ENCODE data around the gene ZNF598.

ZNF598 gene

GRCh38 chr16:2009791-2010510 lies at the start of gene ZNF598:
TSS of gene ZNF598 (minus strand) at chr16:2009821.
- in situ Hi-C loops (cut with HindIII; ENCODE audit: low sequenced_read_pairs) = no loop called here

DNA sequence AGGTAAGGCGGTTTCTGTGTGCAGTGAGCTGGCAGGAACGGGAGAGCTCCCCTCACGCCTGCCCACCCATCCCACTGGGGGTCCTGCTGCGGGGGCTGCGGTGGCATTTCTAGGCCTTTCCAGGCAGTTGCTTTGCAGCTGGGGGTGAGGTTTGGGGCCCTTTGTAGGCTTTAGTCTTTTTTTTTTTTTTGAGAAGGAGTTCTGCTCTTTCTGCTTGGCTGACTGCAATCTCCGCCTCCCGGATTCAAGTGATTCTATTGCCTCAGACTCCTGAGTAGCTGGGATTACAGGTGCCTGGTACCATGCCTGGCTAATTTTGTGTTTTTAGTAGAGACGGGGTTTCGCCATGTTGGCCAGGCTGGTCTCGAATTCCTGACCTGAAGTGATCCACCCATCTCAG lies 49.3 kb upstream of the ZNF598 start:
- in situ Hi-C loops (cut with HindIII; ENCODE audit: low sequenced_read_pairs) = no loop called here

DNA sequence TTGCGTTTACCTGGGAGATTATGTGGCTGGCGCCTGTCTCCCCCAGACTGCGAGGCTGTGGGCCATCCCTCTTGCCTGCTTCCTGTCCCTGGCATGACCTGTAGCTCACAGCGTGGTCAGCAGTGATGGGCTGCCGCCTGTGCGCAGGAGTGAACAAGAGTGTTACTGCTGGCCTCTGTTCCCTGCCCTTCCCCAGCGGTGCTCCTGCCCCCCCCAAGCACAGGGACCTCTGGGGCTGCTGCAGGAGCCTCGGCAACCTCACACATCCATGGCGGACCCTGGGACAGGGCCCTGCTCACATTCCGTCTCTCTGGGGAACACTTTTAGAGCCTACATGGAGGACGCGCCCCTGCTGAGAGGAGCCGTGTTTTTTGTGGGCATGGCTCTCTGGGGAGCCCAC lies 48.8 kb upstream of the ZNF598 start:
- in situ Hi-C loops (cut with HindIII; ENCODE audit: low sequenced_read_pairs) = no loop called here

DNA sequence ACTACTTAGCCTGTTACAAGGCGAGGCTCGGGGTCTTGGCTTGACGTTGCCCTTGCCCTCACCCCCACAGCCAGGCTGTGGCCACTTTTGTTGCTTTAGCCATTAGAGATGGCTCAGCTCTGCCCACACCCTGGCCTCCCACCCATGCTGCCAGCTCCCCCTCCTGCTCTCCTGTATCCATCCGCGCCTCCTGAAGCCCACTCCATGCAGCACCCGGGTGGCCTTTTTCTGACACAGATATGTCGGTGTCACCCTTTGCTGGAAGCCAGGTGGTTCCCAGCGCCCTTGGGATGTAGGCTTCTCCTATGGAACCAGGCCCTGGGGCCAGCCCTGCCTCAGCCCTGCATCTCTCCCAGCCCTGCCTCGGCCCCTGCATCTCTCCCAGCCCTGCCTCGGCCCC lies 47.8 kb upstream of the ZNF598 start:
- in situ Hi-C loops (cut with HindIII; ENCODE audit: low sequenced_read_pairs) = no loop called here

- in situ Hi-C loops (cut with HindIII; ENCODE audit: low sequenced_read_pairs) = no loop called here
Measured at GRCh38 chr16:2056681-2057407, 47.2 kb upstream of the ZNF598 start.

- in situ Hi-C loops (cut with HindIII; ENCODE audit: low sequenced_read_pairs) = no loop called here
Measured at GRCh38 chr16:2056077-2056476, 46.5 kb upstream of the ZNF598 start.

DNA sequence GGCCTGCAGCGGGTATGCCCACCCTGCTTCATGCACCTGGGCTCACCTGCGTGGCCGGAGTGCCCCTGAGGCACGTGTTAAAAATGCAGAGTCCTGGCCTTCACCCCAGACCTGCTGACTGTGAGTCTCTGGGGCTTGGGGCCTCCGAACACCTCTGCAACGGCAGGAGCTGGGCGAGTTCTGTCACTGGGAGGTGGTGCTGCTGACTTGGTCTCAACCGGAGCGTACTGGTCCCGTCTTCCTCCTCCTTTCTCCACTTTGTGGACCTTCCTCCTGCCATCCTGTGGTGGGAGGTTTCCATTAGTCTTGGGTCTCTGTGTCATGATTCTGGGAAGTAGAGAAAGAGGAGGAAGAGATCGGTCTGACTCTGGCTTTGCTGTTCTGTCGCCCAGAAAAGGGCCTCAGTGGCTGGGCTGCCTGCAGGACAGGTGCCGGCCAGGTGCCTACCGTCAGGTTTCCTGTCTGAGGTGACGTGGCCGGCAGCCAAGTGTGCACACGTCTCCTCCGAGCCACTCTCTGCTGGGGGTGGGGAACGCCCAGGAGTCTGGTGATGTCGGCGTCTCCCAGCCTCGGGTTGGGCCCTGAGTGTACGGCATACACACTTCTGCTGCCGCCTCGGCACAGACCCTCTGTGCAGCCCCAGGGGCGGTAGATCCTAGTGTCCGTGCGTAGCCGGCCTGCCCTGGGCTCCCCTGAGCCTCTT lies 45.1 kb upstream of the ZNF598 start:
- in situ Hi-C loops (cut with HindIII; ENCODE audit: low sequenced_read_pairs) = no loop called here

GRCh38 chr16:2053897-2054296 lies 44.3 kb upstream of the ZNF598 start:
- in situ Hi-C loops (cut with HindIII; ENCODE audit: low sequenced_read_pairs) = no loop called here

- in situ Hi-C loops (cut with HindIII; ENCODE audit: low sequenced_read_pairs) = no loop called here
Measured at GRCh38 chr16:2053211-2053610, 43.6 kb upstream of the ZNF598 start.

- in situ Hi-C loops (cut with HindIII; ENCODE audit: low sequenced_read_pairs) = no loop called here
Measured at GRCh38 chr16:2048116-2048543, 38.5 kb upstream of the ZNF598 start.

- in situ Hi-C loops (cut with HindIII; ENCODE audit: low sequenced_read_pairs) = no loop called here
Measured at GRCh38 chr16:2047330-2048115, 37.9 kb upstream of the ZNF598 start, which contains the start of the genes NTHL1 and TSC2. TSS of gene NTHL1 (minus strand) at chr16:2047834. CDS start at chr16:2047823, 11 bp downstream. TSS of gene TSC2 (plus strand) at chr16:2047985. CDS start at chr16:2048616, 631 bp downstream.

DNA sequence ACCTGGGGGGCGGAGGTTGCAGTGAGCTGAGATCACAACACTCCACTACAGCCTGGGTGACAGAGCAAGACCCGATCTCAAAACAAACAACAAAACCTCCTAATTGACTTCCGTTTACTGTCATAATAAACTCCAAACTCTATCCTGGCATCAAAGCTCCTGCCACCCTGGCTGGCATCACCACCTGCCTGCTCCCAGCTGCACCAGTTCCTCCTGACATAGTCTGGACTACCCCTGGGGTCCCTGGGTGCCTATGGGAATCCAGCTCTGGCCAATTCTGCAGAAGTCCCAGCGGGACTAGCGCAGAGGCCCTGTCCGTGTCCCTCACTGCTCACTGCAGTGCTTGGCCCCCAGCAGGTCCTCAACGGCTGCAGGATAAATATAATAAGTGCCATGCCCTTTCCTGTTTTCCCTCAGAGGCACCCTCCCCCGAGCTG lies 37.3 kb upstream of the ZNF598 start:
- in situ Hi-C loops (cut with HindIII; ENCODE audit: low sequenced_read_pairs) = no loop called here

DNA sequence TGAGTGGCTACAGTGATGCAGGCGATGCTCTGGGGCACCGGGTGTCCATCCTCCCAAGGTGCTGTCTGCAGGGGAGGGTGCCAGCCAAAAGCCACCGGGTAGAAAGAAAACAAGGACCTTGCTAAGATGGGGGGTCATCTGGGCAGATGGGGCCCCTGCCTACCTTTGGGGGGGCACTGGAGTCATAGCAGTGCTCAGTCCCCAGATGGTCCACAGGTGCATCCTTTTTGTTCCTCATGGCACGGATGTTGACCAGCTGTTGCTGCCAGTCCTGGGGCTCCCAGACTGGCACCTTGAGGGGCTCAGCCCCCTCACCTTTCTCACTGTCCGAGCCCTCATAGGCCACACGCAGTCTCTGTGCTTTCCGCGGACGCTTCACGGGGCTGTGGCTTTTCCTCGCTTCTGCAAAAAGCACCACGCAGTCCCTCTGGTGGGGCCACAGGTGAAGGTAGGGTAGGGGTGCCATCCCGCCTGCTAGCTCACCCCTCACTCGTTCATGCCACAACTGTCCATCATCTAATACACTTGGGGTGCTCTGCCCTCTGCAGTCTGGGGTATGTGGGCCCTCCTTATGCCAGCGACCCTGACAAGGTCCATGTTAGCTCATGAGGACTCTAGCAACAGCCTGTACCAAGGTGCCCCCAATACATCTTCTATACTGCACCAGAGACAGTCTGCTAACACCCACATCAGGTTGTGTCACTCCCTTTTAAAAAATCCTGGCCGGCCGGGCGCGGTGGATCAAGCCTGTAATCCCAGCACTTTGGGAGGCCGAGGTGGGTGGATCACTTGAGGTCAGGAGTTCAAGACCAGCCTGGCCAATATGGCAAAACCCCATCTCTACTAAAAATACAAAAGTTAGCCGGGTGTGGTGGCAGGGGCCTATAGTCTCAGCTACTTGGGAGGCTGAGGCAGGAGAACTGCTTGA lies 36.6 kb upstream of the ZNF598 start:
- in situ Hi-C loops (cut with HindIII; ENCODE audit: low sequenced_read_pairs) = no loop called here

- in situ Hi-C loops (cut with HindIII; ENCODE audit: low sequenced_read_pairs) = no loop called here
Measured at GRCh38 chr16:2044541-2044940, 34.9 kb upstream of the ZNF598 start.

DNA sequence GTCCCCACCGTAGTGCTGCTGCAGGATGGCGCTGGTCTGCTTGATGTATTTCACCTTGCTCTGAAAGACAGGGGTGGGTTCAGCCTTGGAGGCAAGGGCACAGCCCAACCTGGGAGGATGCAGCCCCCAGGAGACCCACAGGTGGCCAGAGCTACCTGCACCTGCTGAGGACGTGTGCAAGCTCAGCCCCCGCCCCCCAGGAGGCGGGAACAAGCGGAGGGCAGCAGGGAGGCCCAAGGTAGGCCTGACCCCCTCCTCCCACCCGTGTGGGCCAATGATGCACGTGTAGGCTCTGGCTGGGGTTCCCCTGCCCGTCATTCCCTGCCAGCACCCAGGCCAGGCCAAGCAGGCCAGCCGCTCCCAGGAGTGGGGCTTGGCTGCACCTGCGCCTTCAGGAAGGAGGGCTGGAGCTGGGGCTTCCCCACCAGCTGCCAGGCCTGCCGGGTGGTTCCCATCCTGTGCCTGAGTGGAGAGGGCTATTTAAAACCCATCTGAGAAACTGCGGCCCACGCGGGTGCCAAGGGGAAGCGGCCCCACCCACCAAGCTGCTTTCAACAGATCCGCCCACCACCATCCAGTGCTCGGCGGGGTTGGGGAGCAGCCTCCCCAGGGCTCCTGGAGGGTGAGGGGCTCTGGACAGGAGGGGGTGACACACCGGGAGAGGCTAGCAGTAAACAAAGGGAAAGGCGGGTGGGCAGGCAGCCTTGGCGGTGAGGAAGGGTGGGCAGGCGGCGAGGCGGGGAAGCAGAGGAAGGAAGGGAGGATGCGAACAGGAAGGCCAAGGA lies 34.2 kb upstream of the ZNF598 start:
- in situ Hi-C loops (cut with HindIII; ENCODE audit: low sequenced_read_pairs) = no loop called here

GRCh38 chr16:2042986-2043666 lies 33.5 kb upstream of the ZNF598 start:
- in situ Hi-C loops (cut with HindIII; ENCODE audit: low sequenced_read_pairs) = no loop called here

DNA sequence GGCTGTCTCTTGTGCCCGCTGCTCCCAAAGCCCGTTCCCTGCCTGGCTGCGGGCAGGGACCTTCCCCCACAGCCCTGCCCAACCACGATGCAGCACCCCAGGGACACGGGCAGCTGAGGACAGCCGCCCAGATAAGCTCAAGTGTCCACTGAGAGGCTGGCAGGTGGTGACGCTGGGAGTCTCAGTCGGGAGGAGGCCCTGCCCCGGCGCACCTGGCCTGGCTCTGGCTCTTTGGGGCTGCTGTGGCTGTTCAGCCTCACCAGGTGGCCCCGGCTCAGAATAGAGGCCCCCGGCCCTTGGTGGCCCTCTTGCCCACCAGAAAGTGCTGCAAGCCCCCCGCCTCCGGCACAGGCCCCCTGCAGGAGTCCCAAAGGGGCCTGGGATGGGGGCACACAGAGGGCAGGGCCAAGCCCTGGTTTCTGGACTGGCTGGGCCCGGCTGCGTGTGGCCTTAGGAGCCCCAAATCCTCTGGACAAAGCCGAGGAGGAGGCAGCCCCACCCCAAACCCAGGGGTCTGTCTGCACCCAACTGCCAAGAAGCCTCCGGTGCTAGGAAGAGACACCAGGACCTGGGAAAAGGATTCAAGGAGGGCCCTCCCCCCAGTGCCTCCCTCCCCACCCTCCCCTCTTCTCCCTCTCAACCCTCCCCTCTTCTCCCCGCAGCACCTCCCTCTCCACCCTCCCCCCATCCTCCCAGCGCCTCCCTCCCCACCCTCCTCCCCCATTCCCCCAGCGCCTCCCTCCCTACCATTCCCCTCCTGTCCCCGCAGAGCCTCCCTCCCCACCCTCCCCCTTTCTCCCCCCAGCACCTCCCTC lies 32.8 kb upstream of the ZNF598 start:
- in situ Hi-C loops (cut with HindIII; ENCODE audit: low sequenced_read_pairs) = no loop called here

Measured in endothelial cell of hepatic sinusoid (primary cell).